GM10266 (cell line): ENCODE results near the gene FAM81A.

Experiments
- DNase-seq: peaks from one replicate; pipeline ENCODE4 v3.0.0; 2012; ENCODE audit errors: extremely low spot score
- TF ChIP-seq, protein P1 (sequence below): IDR thresholded peaks from 2 replicates; pipeline ENCODE4 v1.5.1; 2012; ENCODE audit warnings: mild to moderate bottlenecking, low read depth; ENCODE audit not compliant: control insufficient read depth, insufficient read depth; ENCODE audit errors: missing control alignments

The FAM81A gene

DNA sequence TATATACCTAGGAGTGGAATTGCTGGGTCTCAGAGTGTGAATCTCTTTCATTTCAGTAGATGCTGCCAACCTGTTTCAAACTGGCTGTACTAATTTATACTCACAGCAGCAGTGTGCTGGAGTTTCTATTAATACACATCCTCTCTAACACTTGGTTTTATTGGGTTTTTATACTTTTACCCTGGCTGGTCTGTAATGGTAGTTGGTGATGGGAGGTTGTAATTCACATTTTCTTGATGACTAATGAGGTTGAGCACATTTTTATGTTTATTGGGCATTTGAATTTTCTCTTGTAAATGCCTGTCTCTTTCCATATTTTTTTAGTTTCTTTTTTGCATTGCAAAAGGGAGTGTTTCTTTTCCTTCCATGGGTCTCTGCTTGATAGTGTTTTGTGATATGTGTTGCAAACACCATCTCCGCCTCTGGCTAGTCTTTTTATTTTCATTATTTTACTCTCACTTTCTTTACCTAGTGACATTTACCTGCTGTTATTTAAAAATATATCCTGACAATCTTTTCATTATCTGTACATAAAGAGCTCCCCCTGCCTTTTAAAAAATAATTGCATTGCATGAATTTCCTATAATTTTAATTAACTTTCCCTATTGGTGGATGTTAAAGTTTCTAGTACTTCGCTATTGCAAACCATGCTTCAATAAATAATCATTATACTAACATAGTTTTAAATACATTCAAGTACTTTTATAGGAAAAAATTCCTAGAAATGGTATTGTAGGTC is 124.6 kb downstream of the FAM81A start:
- TF ChIP-seq, protein P1, sequence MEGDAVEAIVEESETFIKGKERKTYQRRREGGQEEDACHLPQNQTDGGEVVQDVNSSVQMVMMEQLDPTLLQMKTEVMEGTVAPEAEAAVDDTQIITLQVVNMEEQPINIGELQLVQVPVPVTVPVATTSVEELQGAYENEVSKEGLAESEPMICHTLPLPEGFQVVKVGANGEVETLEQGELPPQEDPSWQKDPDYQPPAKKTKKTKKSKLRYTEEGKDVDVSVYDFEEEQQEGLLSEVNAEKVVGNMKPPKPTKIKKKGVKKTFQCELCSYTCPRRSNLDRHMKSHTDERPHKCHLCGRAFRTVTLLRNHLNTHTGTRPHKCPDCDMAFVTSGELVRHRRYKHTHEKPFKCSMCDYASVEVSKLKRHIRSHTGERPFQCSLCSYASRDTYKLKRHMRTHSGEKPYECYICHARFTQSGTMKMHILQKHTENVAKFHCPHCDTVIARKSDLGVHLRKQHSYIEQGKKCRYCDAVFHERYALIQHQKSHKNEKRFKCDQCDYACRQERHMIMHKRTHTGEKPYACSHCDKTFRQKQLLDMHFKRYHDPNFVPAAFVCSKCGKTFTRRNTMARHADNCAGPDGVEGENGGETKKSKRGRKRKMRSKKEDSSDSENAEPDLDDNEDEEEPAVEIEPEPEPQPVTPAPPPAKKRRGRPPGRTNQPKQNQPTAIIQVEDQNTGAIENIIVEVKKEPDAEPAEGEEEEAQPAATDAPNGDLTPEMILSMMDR: no peak
- no peak for DNase-seq

DNA sequence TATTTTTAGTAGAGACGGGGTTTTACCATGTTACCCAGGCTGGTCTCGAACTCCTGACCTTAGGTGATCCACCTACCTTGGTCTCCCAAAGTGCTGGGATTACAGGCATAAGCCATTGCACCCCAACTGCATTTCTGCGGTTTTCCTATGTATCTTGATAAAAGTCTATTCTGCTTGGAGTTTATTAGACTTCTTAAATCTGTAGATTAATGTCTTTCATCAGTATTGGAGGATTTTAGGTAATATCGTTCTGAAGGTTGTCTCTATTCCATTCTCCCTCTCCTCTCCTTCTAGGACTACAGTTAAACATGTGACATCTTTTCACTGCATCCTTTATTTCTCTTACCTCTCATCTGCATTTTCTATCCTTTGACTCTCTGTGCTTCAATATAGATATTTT is 127.3 kb downstream of the FAM81A start:
- no peak for DNase-seq
- TF ChIP-seq, protein P1: no peak

DNA sequence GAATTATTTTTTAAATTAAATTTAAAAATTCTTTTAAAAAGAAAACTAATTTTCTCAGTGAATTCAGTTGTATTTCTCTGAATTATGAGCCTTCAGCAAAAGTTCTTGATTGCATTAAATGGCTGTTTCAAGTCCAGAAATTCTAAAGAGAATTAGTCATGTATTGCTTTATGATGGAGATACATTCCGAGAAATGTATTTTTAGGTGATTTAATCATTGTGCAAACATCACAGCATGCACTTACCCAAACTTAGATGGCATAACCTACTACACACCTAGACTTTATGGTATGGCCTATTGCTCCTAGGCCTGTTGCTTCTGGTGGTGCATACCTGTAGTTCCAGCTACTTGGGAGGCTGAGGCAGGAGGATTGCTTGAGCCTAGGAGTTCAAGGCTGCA is 129.3 kb downstream of the FAM81A start:
- DNase-seq: no peak
- TF ChIP-seq, protein P1: no peak

DNA sequence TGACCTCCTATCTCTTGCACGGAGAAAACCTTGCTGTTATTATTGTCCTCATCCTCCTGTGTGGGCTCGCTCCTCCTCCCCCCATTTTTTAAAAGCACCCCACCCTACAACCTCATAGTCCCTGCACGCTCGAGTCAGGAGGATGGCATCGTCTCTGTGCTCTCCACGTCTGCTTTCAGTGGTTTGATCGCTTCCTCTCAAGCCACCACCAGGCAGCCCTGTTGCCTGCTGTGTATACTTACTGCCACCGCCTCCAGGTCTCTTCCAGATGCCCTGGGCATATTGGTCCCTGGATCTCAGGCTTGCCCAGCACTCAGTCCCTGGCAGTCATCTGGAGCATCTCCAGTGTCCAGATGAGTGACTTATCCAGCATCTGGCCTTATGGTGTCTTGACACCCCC is 131.5 kb downstream of the FAM81A start:
- TF ChIP-seq, protein P1: no peak
- no peak for DNase-seq

DNA sequence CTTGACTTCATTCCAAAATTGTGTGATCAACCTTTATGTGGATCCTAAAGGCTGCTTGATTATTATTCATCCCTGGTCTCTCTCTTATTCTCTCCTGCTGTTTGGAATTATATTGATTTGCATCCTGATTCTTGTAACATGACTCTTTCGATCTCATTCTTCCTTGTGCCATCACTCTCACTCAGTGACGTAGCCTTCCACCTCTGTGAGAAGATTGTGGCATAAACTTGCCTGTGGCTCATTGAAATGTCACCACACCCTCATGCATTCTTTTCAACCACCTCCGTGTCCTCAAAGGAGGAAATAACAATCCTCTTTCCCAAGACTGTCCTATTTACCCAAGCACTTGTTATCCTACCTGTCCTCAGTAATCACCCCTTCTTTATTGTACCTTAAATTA is 132.3 kb downstream of the FAM81A start:
- DNase-seq: no peak
- TF ChIP-seq, protein P1: no peak

DNA sequence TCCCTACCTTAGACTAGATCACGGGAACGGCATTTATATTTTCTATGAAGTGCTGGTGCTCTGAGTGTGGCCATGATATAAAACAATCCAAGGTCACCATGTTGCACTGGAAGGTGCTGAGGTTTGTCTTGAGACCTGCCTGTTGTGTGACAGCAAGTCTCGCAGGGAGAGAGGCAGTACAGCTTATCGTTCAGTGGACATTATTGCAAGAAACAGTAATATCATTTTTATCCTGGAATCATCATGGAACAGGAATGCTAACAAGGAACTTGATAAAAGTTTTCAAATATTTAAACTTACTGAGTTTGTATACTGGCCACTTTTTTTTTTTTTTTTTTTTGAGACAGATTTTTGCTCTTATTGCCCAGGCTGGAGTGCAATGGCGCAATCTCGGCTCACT is 133.6 kb downstream of the FAM81A start:
- TF ChIP-seq, protein P1: no peak
- no peak for DNase-seq
